GM18858 (cell line): ENCODE data around the gene ZBTB46.

Experiments used
- ATAC-seq: cut with Tn5 transposase; IDR thresholded peaks from one replicate; pipeline ENCODE4 v1.9.1; 2021; ENCODE audit not compliant: unreplicated experiment

Gene ZBTB46

DNA sequence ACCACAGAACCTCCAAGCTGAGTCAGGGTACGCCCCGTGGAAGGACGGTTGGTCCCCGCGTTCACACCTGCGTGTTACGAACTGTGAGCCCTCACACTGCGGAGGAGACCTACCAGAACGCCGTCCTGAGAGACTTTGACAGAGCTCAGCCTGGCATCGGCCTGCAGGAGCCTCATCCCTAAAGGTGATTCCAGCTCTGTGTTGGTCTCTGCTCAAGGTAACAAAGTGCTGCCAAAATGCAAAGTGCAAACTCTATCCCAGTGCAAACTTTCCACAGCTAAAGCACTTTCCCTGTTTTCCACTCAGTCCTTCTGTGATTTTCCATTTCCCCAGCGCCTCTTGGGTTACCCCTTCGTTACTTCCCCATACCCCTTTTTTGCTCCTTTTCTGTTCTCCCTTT, 8.6 kb upstream of the ZBTB46 start:
- ATAC-seq: no peak

GRCh38 chr20:63837479-63837878, 6.4 kb upstream of the ZBTB46 start:
- no peak for ATAC-seq

GRCh38 chr20:63836458-63837344, 5.6 kb upstream of the ZBTB46 start:
- no peak for ATAC-seq

- no peak for ATAC-seq
Observed at GRCh38 chr20:63835021-63835858, 4.2 kb upstream of the ZBTB46 start.

GRCh38 chr20:63834491-63834880, 3.4 kb upstream of the ZBTB46 start:
- no peak for ATAC-seq

GRCh38 chr20:63833776-63834490, 2.9 kb upstream of the ZBTB46 start:
- no peak for ATAC-seq

DNA sequence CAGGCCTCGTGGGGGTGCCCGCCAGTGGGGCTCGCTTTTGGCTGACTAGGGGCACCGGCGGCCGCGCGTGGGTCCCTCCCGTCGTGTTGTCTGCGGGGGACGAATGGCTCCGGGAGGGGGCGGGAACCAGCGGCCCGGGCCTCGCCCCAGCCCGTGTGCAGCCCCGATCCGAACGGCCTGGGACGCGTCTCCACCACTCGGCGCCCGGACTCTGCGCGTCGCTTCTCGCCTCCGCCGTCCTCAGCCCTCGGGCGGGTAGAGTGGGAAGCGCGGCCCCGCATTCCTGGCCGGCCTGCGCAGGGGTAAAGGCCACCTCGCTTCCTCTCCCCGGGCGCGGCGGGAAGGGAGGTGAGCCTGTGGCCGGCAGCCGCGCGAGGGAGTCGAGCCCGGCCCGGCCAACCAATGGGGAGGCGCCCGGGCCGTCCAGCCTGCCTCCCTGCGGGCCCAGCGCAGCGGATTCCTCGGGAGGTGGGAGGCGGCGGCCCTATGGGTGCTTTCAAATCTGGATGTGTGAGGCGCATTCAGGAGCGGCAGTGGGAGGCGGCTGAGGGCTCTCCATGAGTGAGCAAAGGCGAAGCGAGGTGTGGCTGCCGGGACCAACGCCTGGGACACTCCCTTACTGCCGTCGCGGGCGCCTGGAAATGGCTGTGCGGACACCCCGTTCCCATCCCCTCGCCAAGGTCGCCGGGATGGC, 1.1 kb upstream of the ZBTB46 start:
- ATAC-seq: no peak

DNA sequence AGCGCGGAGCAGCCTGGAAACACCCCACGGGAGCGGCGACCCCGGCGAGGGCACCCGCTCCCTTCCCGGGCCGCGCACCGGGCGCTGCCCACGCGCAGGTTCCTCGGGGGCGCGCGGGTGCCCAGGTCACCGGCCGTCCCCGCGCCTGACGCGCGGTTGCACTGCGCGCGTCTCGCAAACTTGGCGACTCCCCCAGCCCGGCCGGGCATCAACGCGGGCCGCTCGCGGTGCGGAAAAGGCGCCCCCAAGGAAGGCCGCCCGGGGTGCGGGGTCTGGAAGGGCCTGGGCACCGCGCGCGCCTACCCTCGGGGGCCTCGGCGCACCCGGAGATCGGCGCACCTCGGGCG, 555 bp upstream of the ZBTB46 start:
- no peak for ATAC-seq

GRCh38 chr20:63829945-63830835, 874 bp downstream of the ZBTB46 start:
- ATAC-seq: no peak

GRCh38 chr20:63829603-63829944, 1.5 kb downstream of the ZBTB46 start:
- ATAC-seq: no peak

- ATAC-seq: no peak
Observed at GRCh38 chr20:63828951-63829350, 2.1 kb downstream of the ZBTB46 start.

DNA sequence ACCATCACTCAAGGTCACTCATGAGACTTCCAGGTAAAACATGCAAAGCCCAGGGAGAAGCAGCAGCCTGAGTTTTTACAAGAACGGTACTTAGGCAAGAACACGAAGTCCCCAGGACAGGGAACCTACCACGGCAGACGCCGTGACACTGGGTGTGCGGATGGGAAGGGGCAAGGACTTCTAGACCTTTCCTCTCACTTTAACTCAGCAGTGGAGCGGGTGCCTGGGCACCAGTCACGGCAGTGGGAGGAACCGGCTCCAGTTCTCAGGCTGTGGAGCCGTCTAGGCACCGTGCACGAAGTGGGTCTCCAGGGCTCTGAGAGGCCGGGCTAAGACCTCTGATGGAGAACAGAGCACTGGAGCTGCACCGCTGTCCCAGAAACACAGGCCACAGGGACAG, 2.5 kb downstream of the ZBTB46 start:
- ATAC-seq: no peak

DNA sequence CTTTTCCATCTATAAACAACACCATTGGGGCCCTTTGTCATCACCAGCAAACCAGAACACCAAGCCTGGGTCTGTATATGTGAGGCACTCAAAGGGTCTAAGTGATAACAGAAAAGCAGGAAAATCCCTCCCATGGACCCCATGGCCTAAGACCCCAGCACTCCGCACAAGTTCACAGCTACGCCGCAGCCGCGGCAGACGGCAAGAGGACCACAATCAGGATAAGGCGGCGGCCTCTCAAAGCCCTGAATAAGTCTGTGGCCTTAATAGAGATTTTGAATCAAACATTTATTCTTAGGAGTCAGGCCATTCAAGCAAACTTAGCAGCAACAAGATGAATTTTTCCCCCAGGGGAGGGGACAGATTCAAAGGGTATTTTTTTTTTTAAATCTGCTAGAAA, 2.9 kb downstream of the ZBTB46 start:
- no peak for ATAC-seq

GRCh38 chr20:63826753-63827152, 4.3 kb downstream of the ZBTB46 start:
- no peak for ATAC-seq

DNA sequence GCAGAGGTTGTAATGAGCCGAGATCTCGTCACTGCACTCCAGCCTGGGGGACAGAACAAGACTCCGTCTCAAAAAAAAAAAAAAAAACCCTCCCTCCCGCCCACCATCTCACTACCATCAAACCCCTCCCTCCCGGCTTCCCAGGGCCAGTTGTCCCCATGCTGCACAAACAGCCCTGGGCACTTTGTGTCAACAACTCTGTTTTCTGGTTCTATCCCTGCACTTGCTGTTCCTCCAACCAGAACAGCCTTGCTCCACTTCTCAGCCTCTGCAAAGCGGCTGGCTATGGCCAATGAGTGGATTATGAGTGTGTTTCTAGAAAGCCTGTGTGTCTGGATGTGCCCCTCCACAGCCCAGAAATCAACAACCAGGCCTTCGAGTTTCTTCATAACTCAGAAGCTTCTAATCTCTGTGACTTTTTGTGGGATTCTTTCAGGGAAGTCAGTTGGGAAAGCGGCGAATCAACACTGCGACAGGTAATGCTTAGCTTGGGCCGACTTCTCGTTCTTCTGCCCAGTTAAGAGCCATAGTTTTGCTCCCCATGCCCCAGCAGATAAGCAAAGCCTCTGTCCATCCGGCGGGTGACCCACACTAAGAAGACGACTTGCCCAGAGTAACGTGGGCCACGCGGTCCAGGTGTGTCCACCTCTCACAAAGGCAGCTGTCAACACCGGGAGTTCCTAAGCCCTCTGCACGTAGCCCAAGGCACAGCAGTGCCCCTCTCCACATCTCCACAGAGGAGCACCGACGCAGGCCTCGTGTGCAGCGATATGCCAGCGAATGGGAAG, 5.5 kb downstream of the ZBTB46 start:
- no peak for ATAC-seq

DNA sequence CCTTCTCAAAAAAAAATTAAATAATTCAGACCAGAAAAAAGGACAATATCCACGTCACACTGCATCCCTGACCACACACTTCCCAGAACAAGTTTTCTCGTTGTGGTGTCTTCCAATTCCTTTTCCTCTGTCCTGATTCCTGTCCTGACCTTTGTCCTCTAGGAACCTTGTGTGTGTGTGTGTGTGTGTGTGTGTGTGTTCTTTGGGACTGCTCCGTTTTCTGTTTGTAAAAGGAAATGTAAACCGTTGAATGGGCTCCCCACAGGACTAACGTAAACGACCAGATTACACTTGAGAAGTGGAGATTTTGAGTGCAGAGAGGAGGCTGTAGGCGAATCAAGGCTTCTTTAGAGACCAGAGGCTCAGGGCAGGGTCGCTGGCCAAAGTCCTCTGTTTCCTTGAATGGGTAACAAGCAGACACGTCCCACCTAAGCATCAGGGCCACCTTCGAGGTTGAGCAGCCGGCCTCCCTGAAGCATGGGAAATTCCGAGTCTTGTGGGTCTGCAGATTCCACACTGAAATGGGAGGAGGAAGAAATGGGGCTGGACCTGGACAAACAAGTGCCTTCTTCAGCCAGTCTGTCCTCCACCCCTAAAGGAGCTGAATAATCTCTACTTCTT, 7.3 kb downstream of the ZBTB46 start:
- ATAC-seq: no peak

DNA sequence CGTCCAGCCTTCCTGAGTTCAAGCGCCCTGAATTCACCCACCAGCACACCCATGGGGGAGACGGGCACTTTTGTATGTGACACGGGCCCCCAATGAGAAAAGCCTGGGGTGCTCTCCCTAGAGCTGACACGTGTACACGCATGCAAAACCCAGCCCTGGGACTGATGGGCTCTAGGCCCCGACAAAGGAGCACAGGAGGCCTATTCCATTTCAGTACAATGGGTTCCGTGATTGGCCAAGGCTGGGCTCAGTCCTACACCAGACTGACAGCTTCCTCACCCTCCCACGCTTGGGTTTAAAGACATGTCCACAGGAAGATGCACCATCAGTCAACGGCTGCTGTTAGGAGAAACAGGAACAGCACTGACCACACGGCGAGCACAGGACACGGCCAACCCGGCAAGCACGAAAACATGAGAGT, 8.8 kb downstream of the ZBTB46 start:
- no peak for ATAC-seq

GRCh38 chr20:63821811-63822210, 9.3 kb downstream of the ZBTB46 start:
- no peak for ATAC-seq
